ENCODE results near the gene CDK17. TPM values are rescaled to one million over a fixed set of nuclear protein-coding genes. Genes with fewer than 3 reads are reported as not detected.

Gene CDK17
- total RNA-seq, 4 donors from 2014 or later, result 38.7 to 93.3 (median 43.4) TPM

GRCh38 chr12:96314723-96315122 lies 85.5 kb downstream of the CDK17 start:
- H3K36me3 ChIP-seq, result peaks cover 3% of the 10 kb centered on the region
- H3K9me3 ChIP-seq, result no peaks in the 10 kb centered on the region
- no peak overlapping the region for H3K4me3 ChIP-seq
- 50% methylated on average over 2 of the region's 2 CpGs for WGBS
- H3K4me1 ChIP-seq, result peaks cover 3% of the 10 kb centered on the region
- H3K27me3 ChIP-seq, result no peaks in the 10 kb centered on the region
- TF ChIP-seq CTCF (IDR thresholded peaks at IDR 0.05), result no peak
- no peak for TF ChIP-seq POLR2A (IDR thresholded peaks at IDR 0.05)
- no peak for TF ChIP-seq EP300 (IDR thresholded peaks at IDR 0.05)
- TF ChIP-seq POLR2AphosphoS5 (IDR thresholded peaks at IDR 0.05), result no peak
- DNase-seq (ENCODE audit: low spot score in 2 of 2), result no peak
- H3K27ac ChIP-seq, result no peak overlapping the region

DNA sequence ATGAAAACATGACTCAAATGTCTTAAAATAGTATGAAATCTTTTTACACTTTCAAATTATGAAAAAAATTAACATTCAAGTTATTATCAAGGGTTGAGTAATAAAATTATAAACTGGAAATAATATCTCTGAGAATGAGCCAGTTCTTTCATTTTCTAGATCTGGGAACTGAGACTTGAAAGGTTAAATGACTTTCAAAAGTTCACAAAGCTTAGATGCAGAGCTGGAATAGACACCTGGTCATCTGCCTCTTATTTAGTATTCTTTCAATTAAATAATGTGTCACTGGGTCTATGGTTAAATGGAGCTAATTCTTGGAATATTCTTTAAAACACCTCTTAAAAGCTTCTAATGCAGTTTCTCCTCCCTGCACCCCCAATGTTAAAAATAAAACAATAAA lies 86.6 kb downstream of the CDK17 start:
- no peak for TF ChIP-seq POLR2A (IDR thresholded peaks at IDR 0.05)
- no peak for TF ChIP-seq CTCF (IDR thresholded peaks at IDR 0.05)
- no peak for TF ChIP-seq POLR2AphosphoS5 (IDR thresholded peaks at IDR 0.05)
- no peak for TF ChIP-seq EP300 (IDR thresholded peaks at IDR 0.05)
- Histone ChIP-seq H3K36me3 (peaks cover 3% of the 10 kb centered on the region), H3K4me3 (no peak overlapping the region), H3K9me3 (no peaks in the 10 kb centered on the region), H3K4me1 (peaks cover 3% of the 10 kb centered on the region), H3K27me3 (no peaks in the 10 kb centered on the region), H3K27ac (no peak overlapping the region)
- no peak for DNase-seq (ENCODE audit: low spot score in 2 of 2)

- peaks cover 3% of the 10 kb centered on the region for H3K36me3 ChIP-seq
- no peak for TF ChIP-seq POLR2AphosphoS5 (IDR thresholded peaks at IDR 0.05)
- no peak for TF ChIP-seq CTCF (IDR thresholded peaks at IDR 0.05)
- no peak for TF ChIP-seq POLR2A (IDR thresholded peaks at IDR 0.05)
- no peak for TF ChIP-seq EP300 (IDR thresholded peaks at IDR 0.05)
- H3K27ac ChIP-seq, result no peak overlapping the region
- H3K9me3 ChIP-seq, result no peaks in the 10 kb centered on the region
- H3K27me3 ChIP-seq, result no peaks in the 10 kb centered on the region
- 98% methylated on average over 1 of the region's 1 CpG for WGBS
- H3K4me1 ChIP-seq, result peaks cover 3% of the 10 kb centered on the region
- no peak for DNase-seq (ENCODE audit: low spot score in 2 of 2)
- H3K4me3 ChIP-seq, result no peak overlapping the region
These were observed 89.0 kb downstream of the CDK17 start for GRCh38 chr12:96311191-96311590.

DNA sequence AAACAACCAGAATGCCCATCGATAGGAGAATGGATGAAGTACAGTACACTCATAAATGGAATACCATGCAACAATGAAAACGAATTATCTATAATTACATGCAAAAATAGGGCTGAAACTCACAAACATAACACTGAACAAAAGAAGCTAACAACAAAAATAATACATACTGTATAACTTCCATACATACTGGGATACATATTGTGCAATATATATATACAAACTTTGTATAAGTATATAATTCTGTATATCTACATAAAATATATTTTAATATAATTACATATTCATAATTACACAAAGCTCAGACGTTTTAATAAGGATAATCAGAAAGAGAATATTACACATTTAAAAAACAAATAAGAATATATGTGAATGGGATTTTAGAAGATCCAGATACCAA lies 90.2 kb downstream of the CDK17 start:
- WGBS, result 95% methylated on average over 3 of the region's 3 CpGs
- no peak for DNase-seq (ENCODE audit: low spot score in 2 of 2)

DNA sequence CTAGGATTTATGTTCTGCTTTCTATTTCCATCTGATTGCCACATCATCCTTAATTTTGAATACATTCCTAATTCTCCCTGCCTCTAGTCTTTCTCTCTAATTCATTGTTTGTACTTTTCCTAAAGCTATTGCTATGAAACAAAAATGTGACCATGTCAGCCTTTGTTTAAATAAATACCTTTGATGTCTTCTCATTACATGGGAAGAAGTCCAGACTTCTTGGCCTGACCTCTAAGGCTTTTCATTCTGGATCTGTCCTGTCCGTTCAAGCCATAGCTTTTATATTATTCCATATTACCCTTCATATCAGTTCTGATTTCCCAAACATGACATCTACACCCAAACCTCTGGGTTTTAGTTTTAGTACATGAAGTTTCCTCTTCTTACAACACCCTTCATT lies 91.4 kb downstream of the CDK17 start:
- no peaks in the 10 kb centered on the region for H3K27me3 ChIP-seq
- WGBS, result 81% methylated on average over 1 of the region's 1 CpG
- no peaks in the 10 kb centered on the region for H3K9me3 ChIP-seq
- no peak overlapping the region for H3K27ac ChIP-seq
- no peak for DNase-seq (ENCODE audit: low spot score in 2 of 2)
- TF ChIP-seq POLR2AphosphoS5 (IDR thresholded peaks at IDR 0.05), result no peak
- no peak for TF ChIP-seq EP300 (IDR thresholded peaks at IDR 0.05)
- TF ChIP-seq CTCF (IDR thresholded peaks at IDR 0.05), result no peak
- no peak for TF ChIP-seq POLR2A (IDR thresholded peaks at IDR 0.05)
- H3K36me3 ChIP-seq, result peaks cover 3% of the 10 kb centered on the region
- H3K4me3 ChIP-seq, result no peak overlapping the region
- no peaks in the 10 kb centered on the region for H3K4me1 ChIP-seq

More for the DNA sequence above, 90.2 kb downstream of the CDK17 start:
- no peak overlapping the region for H3K4me3 ChIP-seq
- no peaks in the 10 kb centered on the region for H3K27me3 ChIP-seq
- TF ChIP-seq EP300 (IDR thresholded peaks at IDR 0.05) (no peak), CTCF (IDR thresholded peaks at IDR 0.05) (no peak), POLR2A (IDR thresholded peaks at IDR 0.05) (no peak), POLR2AphosphoS5 (IDR thresholded peaks at IDR 0.05) (no peak)
- peaks cover 3% of the 10 kb centered on the region for H3K4me1 ChIP-seq
- H3K36me3 ChIP-seq, result peaks cover 3% of the 10 kb centered on the region
- H3K27ac ChIP-seq, result no peak overlapping the region
- no peaks in the 10 kb centered on the region for H3K9me3 ChIP-seq
